Measurements from ENCODE around the gene UBASH3B. TPM values are rescaled to one million over a fixed set of nuclear protein-coding genes. Genes with fewer than 3 reads are reported as not detected.

Gene UBASH3B
- total and polyA plus RNA-seq, 11 donors, result 0.72 to 19.0 (median 1.7) TPM

GRCh38 chr11:122711362-122711761 lies 55.8 kb downstream of the UBASH3B start:
- TF ChIP-seq POLR2A (IDR thresholded peaks at IDR 0.05) (no peak), CTCF (IDR thresholded peaks at IDR 0.05) (no peak)
- WGBS, 4 donors, result 71 to 85% (median 78%) methylated on average over 9 of the region's 9 CpGs
- peaks cover 0 to 45% (median 0%) of the 10 kb centered on the region in 12 donors for H3K4me1 ChIP-seq
- no peak overlapping the region for H3K4me3 ChIP-seq
- H3K36me3 ChIP-seq, result no peaks in the 10 kb centered on the region
- H3K9me3 ChIP-seq, result no peaks in the 10 kb centered on the region
- H3K27ac ChIP-seq, result peak overlapping the region in 1 of 12 donors; percentile 49
- DNase-seq (no peak), ATAC-seq (no peak)
- no peaks in the 10 kb centered on the region for H3K27me3 ChIP-seq
- intact Hi-C loops (cut with DNase I), result no loop called here

GRCh38 chr11:122711831-122712381 lies 56.4 kb downstream of the UBASH3B start:
- no peak overlapping the region for H3K4me3 ChIP-seq
- intact Hi-C loops (cut with DNase I), result no loop called here
- ATAC-seq (peak in 1 of 4 donors; percentile 32), DNase-seq (no peak)
- TF ChIP-seq POLR2A (IDR thresholded peaks at IDR 0.05) (no peak), CTCF (IDR thresholded peaks at IDR 0.05) (no peak)
- H3K27me3 ChIP-seq, result no peaks in the 10 kb centered on the region
- WGBS, 4 donors, result 35 to 67% (median 51%) methylated on average over 5 of the region's 5 CpGs
- H3K27ac ChIP-seq, result peak overlapping the region in 1 of 12 donors; percentile 49
- H3K4me1 ChIP-seq, result peaks cover 0 to 51% (median 0%) of the 10 kb centered on the region in 12 donors
- no peaks in the 10 kb centered on the region for H3K9me3 ChIP-seq
- H3K36me3 ChIP-seq, result no peaks in the 10 kb centered on the region

- WGBS, 4 donors, result 93 to 98% (median 95%) methylated on average over 5 of the region's 5 CpGs
- H3K4me1 ChIP-seq, result peaks cover 0 to 63% (median 0%) of the 10 kb centered on the region in 12 donors
- no peaks in the 10 kb centered on the region for H3K27me3 ChIP-seq
- peak overlapping the region in 1 of 12 donors; percentile 86 for H3K27ac ChIP-seq
- H3K9me3 ChIP-seq, result no peaks in the 10 kb centered on the region
- intact Hi-C loops (cut with DNase I), result no loop called here
- no peak overlapping the region for H3K4me3 ChIP-seq
- ATAC-seq (no peak), DNase-seq (no peak)
- TF ChIP-seq POLR2A (IDR thresholded peaks at IDR 0.05), result no peak
- no peaks in the 10 kb centered on the region for H3K36me3 ChIP-seq
Observed at GRCh38 chr11:122714004-122714403, 58.5 kb downstream of the UBASH3B start.

DNA sequence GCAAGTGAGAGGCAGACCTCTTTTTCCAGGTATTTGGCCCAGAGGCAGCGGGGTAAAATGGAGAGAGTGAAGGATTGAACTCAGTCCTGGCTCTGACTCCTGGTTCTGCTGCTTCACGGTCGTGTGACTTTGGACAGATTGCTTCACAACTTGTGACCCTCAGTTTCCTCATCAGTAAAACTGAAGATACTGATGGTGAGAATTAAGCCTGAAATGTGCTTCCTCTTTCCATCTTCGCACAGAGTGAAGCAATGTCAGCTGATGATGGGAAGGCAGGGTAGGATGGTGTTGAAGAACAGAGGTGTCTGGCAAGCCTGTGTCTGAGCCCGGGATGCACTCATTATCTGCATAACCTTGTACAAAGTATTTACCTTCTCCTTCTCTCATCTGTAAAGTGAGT lies 59.0 kb downstream of the UBASH3B start:
- peaks cover 0 to 58% (median 0%) of the 10 kb centered on the region in 12 donors for H3K4me1 ChIP-seq
- H3K27me3 ChIP-seq, result no peaks in the 10 kb centered on the region
- ATAC-seq (peak in 3 of 4 donors; percentile 22 to 59 (median 57)), DNase-seq (no peak)
- H3K4me3 ChIP-seq, result no peak overlapping the region
- 91 to 94% (median 93%) methylated on average over 5 of the region's 5 CpGs for WGBS, 4 donors
- TF ChIP-seq CTCF (IDR thresholded peaks at IDR 0.05) (no peak), POLR2A (IDR thresholded peaks at IDR 0.05) (no peak)
- H3K36me3 ChIP-seq, result no peaks in the 10 kb centered on the region
- H3K27ac ChIP-seq, result peak overlapping the region in 1 of 12 donors; percentile 86
- intact Hi-C loops (cut with DNase I), result no loop called here
- H3K9me3 ChIP-seq, result no peaks in the 10 kb centered on the region
